Left ventricle myocardium inferior (tissue), 1 donor: ENCODE measurements around the gene ATP6V1A. TPM values are rescaled to one million over a fixed set of nuclear protein-coding genes. Genes with fewer than 3 reads are reported as not detected.

Experiments used
- DNase-seq: peaks from one replicate; pipeline ENCODE4 v3.0.0-alpha.2; 2020
- H3K27ac ChIP-seq: fragments of 200-600 bp; replicated peaks from 2 replicates; pipeline ENCODE4 v1.8.0; 2021
- H3K27me3 ChIP-seq: fragments of 200-600 bp; 2 replicates; pipeline ENCODE4 v1.8.0; 2021; ENCODE audit warnings: low read depth
- H3K36me3 ChIP-seq: fragments of 200-600 bp; 2 replicates; pipeline ENCODE4 v1.8.0; 2021
- H3K4me1 ChIP-seq: fragments of 200-600 bp; 2 replicates; pipeline ENCODE4 v1.8.0; 2021
- H3K4me3 ChIP-seq: fragments of 200-600 bp; 2 replicates; pipeline ENCODE4 v1.8.0; 2021; ENCODE audit warnings: mild to moderate bottlenecking, moderate library complexity
- H3K9me3 ChIP-seq: fragments of 200-600 bp; replicated peaks from 2 replicates; pipeline ENCODE4 v1.8.0; 2021
- intact Hi-C: fragments of 100-400 bp; cut with micrococcal nuclease; formaldehyde crosslinking; loops from one replicate; pipeline ENCODE4 v1.11.0; 2022
- total RNA-seq: library from RNA; stranded (reverse); fragmentation: NEBNext Ultra II Directional; extraction: Animal tissue kit (Norgen Biotek cat#: 25700); gene quantifications from one replicate; pipeline ENCODE4 v1.2.1, GENCODE V29; 2021
- TF ChIP-seq, protein P1 (sequence below): fragments of 200-600 bp; IDR thresholded peaks from 2 replicates; pipeline ENCODE4 v1.8.0; 2021; ENCODE audit warnings: antibody characterized with exemption, mild to moderate bottlenecking, borderline replicate concordance
- donor health status: DM: no; HTN: yes; CAD: no; lungs with severe emphysema.

Gene ATP6V1A
- total RNA-seq, 1 donor from 2014 or later = 21.4 TPM

DNA sequence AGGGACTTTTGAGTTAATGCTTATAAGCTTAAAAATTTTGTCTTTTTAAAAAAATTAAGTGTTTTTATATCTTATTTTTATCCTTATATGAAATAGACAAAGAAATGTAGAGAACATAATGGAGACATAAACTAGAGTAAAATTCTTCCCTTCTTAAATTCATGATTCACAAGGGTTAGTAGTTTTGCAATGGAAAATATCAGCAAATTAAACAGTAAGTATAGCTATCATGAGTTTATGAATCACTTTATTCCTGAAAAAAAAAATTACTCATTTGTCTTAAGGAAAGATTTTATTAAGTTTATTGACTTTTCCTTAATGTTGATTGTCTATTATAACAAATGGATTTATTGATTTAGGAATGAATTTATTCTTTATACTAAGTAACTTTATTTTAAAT lies 4.3 kb downstream of the ATP6V1A start:
- Histone ChIP-seq H3K36me3 (no peaks in the 10 kb centered on the region), H3K27ac (no peak overlapping the region), H3K27me3 (no peaks in the 10 kb centered on the region), H3K4me1 (peaks cover 55% of the 10 kb centered on the region), H3K4me3 (no peak overlapping the region), H3K9me3 (no peaks in the 10 kb centered on the region)
- intact Hi-C loops = no loop called here
- TF ChIP-seq, protein P1, sequence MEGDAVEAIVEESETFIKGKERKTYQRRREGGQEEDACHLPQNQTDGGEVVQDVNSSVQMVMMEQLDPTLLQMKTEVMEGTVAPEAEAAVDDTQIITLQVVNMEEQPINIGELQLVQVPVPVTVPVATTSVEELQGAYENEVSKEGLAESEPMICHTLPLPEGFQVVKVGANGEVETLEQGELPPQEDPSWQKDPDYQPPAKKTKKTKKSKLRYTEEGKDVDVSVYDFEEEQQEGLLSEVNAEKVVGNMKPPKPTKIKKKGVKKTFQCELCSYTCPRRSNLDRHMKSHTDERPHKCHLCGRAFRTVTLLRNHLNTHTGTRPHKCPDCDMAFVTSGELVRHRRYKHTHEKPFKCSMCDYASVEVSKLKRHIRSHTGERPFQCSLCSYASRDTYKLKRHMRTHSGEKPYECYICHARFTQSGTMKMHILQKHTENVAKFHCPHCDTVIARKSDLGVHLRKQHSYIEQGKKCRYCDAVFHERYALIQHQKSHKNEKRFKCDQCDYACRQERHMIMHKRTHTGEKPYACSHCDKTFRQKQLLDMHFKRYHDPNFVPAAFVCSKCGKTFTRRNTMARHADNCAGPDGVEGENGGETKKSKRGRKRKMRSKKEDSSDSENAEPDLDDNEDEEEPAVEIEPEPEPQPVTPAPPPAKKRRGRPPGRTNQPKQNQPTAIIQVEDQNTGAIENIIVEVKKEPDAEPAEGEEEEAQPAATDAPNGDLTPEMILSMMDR = no peak
- DNase-seq = no peak

DNA sequence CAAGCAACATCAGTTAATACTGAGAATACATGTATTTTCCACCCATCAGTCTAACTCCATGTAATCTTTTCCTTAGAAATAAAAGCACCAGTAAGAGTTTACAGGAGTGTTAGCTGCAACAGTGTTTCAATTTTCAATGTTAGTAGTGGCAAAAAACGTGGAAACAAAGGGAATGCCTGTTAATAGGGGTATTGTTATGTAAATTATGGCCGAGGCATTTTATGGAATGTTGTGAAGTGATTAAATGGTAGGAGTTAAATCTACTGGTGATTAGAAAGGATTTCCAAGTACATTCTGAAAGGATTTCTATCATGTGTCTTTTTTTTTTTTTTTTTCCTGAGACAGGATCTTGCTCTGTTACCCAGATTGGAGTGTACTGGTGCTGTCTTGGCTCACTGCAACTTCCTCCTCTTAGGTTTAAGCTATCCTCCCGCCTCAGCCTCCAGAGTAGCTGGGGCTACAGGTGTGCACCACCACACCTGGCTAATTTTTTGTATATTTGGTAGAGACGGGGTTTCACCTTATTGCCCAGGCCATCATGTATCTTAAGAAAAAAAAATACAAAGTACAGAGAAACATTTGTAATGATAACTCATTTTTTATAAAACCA lies 6.6 kb downstream of the ATP6V1A start:
- TF ChIP-seq, protein P1 = no peak
- no peak for DNase-seq
- intact Hi-C loops = no loop called here
- Histone ChIP-seq H3K36me3 (no peaks in the 10 kb centered on the region), H3K4me3 (no peak overlapping the region), H3K27ac (no peak overlapping the region), H3K27me3 (no peaks in the 10 kb centered on the region), H3K9me3 (peaks cover 8% of the 10 kb centered on the region), H3K4me1 (peaks cover 39% of the 10 kb centered on the region)

GRCh38 chr3:113754494-113755159 lies 7.8 kb downstream of the ATP6V1A start:
- DNase-seq = no peak
- TF ChIP-seq, protein P1 = no peak
- Histone ChIP-seq H3K27ac (no peak overlapping the region), H3K4me1 (peaks cover 30% of the 10 kb centered on the region), H3K4me3 (no peak overlapping the region), H3K27me3 (no peaks in the 10 kb centered on the region), H3K36me3 (no peaks in the 10 kb centered on the region), H3K9me3 (peaks cover 12% of the 10 kb centered on the region)
- intact Hi-C loops = no loop called here

DNA sequence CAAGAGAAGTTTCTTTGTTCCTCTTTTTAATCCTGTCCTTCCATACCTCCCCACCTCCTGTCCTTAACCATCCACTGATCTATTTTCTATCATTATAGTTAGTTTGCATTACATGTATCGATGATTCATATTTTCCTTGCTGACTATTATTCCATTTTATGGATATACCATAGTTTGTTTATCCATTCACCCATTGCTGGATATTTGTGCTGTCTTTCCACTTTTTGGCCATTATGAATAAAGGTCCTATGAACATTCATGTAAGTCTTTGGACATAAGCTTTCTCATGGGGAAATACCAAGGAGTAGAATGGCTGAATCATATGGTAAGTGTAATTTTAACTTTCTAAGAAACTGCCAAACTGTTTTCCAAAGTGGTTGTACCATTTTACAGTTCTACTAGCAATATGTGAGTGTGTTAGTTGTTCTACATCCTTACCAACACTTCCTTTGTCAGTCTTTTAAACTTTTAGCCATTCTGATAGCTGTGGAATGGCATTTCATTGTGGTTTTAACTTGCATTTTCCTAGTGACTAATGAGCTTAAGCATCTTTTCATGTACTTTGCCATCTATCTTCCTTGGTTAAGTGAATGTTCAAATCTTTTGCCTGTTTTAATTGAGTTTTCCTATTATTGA lies 11.7 kb downstream of the ATP6V1A start:
- Histone ChIP-seq H3K4me3 (no peak overlapping the region), H3K27me3 (no peaks in the 10 kb centered on the region), H3K9me3 (peaks cover 12% of the 10 kb centered on the region), H3K27ac (no peak overlapping the region), H3K4me1 (peaks cover 13% of the 10 kb centered on the region), H3K36me3 (no peaks in the 10 kb centered on the region)
- intact Hi-C loops = no loop called here
- TF ChIP-seq, protein P1 = no peak
- no peak for DNase-seq

- Histone ChIP-seq H3K4me3 (no peak overlapping the region), H3K4me1 (no peaks in the 10 kb centered on the region), H3K27me3 (no peaks in the 10 kb centered on the region), H3K27ac (no peak overlapping the region), H3K36me3 (no peaks in the 10 kb centered on the region), H3K9me3 (no peaks in the 10 kb centered on the region)
- no peak for DNase-seq
- TF ChIP-seq, protein P1 = no peak
- intact Hi-C loops = no loop called here
Observed at GRCh38 chr3:113764698-113765097, 17.9 kb downstream of the ATP6V1A start.
